Measurements from ENCODE around the gene KRTAP10-1. TPM values are rescaled to one million over a fixed set of nuclear protein-coding genes. Genes with fewer than 3 reads are reported as not detected.

Gene KRTAP10-1
- not detected in 2 replicates for total RNA-seq

GRCh38 chr21:44539991-44540666 lies at the start of gene KRTAP10-1:
KRTAP10-1 (minus strand) TSS chr21:44540195; CDS start chr21:44540150, 45 bp downstream.

GRCh38 chr21:44580231-44580821 lies 40.3 kb upstream of the KRTAP10-1 start, which contains the start of gene KRTAP10-5:
KRTAP10-5 (minus strand) TSS chr21:44580604; CDS start chr21:44580578, 26 bp downstream.

GRCh38 chr21:44573630-44574456 lies 33.8 kb upstream of the KRTAP10-1 start, which contains the start of gene KRTAP10-4:
KRTAP10-4 (plus strand) TSS chr21:44573729; CDS start chr21:44573759, 30 bp downstream.

GRCh38 chr21:44558695-44559094 lies 18.7 kb upstream of the KRTAP10-1 start, which contains the start of gene KRTAP10-3:
KRTAP10-3 (minus strand) TSS chr21:44558795; CDS start chr21:44558715, 80 bp downstream.

GRCh38 chr21:44551340-44551961 lies 11.5 kb upstream of the KRTAP10-1 start, which contains the start of gene KRTAP10-2:
KRTAP10-2 (minus strand) TSS chr21:44551505; CDS start chr21:44551458, 47 bp downstream.

Other genes with a start within 250 kb of the KRTAP10-1 start
- 225 and 255 TPM in 2 replicates for gene PFKL, start 240.1 kb downstream of the KRTAP10-1 start, total RNA-seq
- gene CFAP410, start 200.8 kb downstream of the KRTAP10-1 start, total RNA-seq = 14.4 and 19.5 TPM in 2 replicates
- gene TRPM2, start 186.6 kb downstream of the KRTAP10-1 start, total RNA-seq = not detected in 2 replicates
- 3.6 and 3.7 TPM in 2 replicates for gene LRRC3, start 84.7 kb downstream of the KRTAP10-1 start, total RNA-seq
- gene KRTAP10-2, start 11.3 kb upstream of the KRTAP10-1 start, total RNA-seq = not detected in 2 replicates
- not detected in 2 replicates for gene KRTAP10-3, start 18.6 kb upstream of the KRTAP10-1 start, total RNA-seq
- not detected in 2 replicates for gene KRTAP10-4, start 33.5 kb upstream of the KRTAP10-1 start, total RNA-seq
- not detected in 2 replicates for gene KRTAP10-5, start 40.4 kb upstream of the KRTAP10-1 start, total RNA-seq
- gene KRTAP10-6, start 52.3 kb upstream of the KRTAP10-1 start, total RNA-seq = not detected in 2 replicates
- not detected in 2 replicates for gene KRTAP10-7, start 60.4 kb upstream of the KRTAP10-1 start, total RNA-seq
- gene KRTAP10-8, start 71.9 kb upstream of the KRTAP10-1 start, total RNA-seq = not detected in 2 replicates
- gene KRTAP10-9, start 86.9 kb upstream of the KRTAP10-1 start, total RNA-seq = not detected in 2 replicates
- gene KRTAP10-10, start 97.2 kb upstream of the KRTAP10-1 start, total RNA-seq = not detected in 2 replicates
- not detected in 2 replicates for gene KRTAP10-11, start 106.2 kb upstream of the KRTAP10-1 start, total RNA-seq
- gene KRTAP12-4, start 114.5 kb upstream of the KRTAP10-1 start, total RNA-seq = not detected in 2 replicates
- gene KRTAP12-3, start 117.7 kb upstream of the KRTAP10-1 start, total RNA-seq = not detected in 2 replicates
- gene KRTAP12-2, start 126.7 kb upstream of the KRTAP10-1 start, total RNA-seq = not detected in 2 replicates
- not detected in 2 replicates for gene KRTAP12-1, start 142.0 kb upstream of the KRTAP10-1 start, total RNA-seq
- gene KRTAP10-12, start 157.0 kb upstream of the KRTAP10-1 start, total RNA-seq = not detected in 2 replicates
- not detected in 2 replicates for gene TSPEAR, start 171.4 kb upstream of the KRTAP10-1 start, total RNA-seq

All from cardiac atrium fibroblast (primary cell).